HG03558 (cell line): ENCODE data around the gene SHROOM3.

Experiments
- ATAC-seq: cut with Tn5 transposase; IDR thresholded peaks from one replicate; pipeline ENCODE4 v1.9.1; 2021; ENCODE audit warnings: moderate number of reproducible peaks; ENCODE audit not compliant: unreplicated experiment; ENCODE audit errors: extremely low read depth

SHROOM3 gene

DNA sequence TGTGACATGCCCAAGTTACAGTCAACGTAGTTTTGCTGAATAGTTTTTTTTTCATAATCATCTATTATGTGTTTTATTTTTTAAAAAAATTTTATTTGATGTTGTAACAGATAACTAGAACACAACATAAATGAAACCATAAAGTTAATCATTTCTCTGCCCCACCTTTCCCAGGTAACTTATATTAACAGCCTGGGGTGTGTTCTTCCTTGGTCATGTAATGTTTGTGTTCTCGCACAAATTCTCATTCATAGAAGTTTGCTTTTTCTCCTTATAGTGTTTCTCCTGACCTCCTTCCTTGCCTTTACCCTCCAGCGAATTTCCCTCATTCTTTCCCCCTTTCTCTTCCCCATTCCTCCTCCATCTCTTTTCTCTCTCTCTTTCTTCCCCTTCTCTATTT lies 248.1 kb downstream of the SHROOM3 start:
- no peak for ATAC-seq

DNA sequence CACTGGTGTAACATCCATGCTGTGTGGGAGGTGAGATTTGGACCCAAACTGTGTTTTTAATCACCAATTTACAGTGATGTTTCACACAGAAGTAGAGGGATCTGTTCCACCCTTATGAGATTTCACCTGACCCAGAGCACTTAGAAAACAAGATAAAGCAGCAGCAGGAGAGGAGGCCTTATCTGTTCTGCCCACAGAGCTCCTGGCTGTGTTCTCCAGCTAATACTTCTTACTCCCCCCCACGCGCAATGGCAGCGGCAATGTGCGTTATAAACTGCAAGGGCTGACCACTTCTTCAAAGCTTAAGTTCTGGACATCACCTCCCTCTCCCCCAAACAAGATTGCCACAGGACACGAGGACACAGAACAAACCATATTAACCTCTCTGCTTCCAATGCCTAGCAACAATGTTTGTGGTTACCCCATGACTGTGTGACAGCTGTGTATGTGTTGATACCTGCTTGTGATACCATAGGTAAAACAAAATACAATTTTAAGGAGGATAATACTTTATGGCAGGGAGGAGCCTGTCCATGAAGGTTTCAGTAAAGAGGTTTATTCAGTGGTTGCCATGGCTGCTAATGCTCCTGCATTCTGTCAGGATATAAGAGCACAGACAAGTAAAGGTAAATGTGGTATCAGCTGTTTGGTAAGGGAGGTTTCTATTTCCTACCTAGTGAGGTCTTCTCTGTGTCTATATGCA lies 252.9 kb downstream of the SHROOM3 start:
- no peak for ATAC-seq

DNA sequence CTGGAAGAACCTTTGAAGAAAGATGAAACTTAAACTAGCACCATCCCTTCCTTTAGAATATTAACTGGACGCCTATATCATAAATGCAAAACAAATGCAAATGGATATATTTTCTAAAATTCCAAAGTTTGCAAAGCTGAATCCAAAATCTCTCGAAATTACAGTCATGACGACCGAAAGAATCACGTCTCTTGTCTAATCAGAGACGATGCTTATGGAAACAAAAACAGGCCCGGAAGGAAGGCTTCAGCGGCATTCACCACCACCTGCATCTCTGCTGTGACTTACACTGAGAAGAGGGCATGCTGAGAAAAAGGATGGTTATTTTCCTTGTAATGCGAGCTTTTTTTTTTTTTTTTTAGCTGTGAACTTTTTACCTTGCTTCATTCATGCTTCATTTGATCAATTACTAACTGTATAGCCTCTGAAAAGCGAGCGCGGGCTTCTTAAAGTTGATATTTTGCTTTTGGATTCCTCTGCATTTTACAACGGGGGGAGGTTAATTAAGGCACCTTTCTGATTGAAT lies 253.7 kb downstream of the SHROOM3 start:
- ATAC-seq: no peak

- ATAC-seq: no peak
Observed at GRCh38 chr4:76689145-76689817, 254.3 kb downstream of the SHROOM3 start.

- no peak for ATAC-seq
Observed at GRCh38 chr4:76690011-76690905, 255.2 kb downstream of the SHROOM3 start.

- no peak for ATAC-seq
Observed at GRCh38 chr4:76690906-76691275, 255.9 kb downstream of the SHROOM3 start.

GRCh38 chr4:76691807-76692582 lies 257.0 kb downstream of the SHROOM3 start:
- ATAC-seq: no peak

DNA sequence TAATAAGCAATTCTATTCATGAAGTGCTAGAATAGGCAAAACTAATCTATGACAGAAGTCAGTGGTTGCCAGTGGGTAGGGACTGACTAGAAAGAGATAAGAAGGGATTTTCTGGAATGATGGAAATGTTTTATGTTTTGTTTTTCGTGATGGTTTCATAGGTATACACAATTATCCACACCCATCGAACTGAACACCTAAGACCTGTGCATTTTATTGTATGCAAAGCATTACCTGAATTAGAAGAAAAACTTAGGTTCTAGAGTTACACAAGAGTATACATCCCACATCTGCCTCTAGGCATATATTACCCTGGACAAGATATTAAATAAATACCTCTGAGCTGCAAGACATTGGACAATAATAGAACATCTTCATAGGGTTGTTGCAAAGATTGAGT lies 257.7 kb downstream of the SHROOM3 start:
- ATAC-seq: no peak

DNA sequence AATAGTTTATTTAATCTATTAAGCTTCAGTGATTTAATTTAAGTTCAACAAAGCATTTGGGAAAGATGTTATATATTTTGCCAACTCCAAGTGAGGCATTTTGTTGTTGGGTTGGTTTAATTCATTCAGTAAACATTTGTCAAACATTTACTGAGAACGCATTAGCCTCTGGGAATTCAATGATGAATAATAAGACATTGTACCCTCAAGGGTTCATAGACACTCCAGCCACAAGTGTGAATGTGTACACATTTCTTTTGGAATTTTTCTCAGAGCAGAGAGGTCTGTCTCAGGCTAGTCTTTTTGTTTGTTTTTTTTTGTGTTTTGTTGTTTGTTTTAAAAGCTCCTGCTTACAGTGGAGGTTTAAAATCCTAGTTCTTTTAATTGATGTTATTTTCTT lies 259.0 kb downstream of the SHROOM3 start:
- ATAC-seq: no peak

DNA sequence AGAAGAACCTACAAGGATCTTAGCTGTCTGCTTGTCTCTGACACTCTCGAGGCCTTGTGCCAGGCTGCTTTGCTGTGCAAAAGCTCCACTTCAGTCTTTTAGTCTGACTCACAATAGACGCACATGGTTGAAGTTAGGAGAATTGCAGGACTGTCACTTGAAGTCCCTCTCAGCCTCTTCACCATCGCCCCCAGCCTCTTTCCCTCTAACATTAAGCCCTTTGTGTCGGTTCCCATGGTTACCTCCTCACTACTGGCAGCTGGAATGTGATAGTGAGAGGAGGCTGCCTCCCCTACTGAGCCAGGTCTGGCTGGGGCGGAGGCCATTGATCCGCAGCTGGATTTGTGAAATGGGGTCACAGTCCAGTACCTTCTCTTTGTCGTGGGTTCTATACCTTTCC lies 261.1 kb downstream of the SHROOM3 start:
- ATAC-seq: no peak

- no peak for ATAC-seq
Observed at GRCh38 chr4:76697129-76697803, 262.2 kb downstream of the SHROOM3 start.

DNA sequence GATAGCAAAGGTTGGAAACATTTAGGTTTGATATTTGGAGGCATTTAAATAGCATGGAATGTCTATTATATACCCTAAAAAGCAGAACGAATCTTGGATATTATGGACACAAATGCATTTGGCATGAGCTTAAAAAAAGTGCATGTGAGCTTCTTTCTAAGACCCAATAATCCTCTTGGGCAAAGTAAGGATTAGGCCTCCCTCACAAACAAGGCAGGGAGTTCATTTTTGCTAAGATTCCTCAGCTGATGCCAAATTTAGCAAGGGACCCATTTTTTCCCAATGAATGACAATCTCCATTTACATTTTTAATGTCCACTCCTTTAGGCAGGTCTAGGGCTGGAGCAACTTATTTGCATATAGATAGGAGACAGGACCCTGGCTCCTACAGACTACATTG lies 263.1 kb downstream of the SHROOM3 start:
- no peak for ATAC-seq

GRCh38 chr4:76699751-76700310 lies 264.8 kb downstream of the SHROOM3 start:
- no peak for ATAC-seq

DNA sequence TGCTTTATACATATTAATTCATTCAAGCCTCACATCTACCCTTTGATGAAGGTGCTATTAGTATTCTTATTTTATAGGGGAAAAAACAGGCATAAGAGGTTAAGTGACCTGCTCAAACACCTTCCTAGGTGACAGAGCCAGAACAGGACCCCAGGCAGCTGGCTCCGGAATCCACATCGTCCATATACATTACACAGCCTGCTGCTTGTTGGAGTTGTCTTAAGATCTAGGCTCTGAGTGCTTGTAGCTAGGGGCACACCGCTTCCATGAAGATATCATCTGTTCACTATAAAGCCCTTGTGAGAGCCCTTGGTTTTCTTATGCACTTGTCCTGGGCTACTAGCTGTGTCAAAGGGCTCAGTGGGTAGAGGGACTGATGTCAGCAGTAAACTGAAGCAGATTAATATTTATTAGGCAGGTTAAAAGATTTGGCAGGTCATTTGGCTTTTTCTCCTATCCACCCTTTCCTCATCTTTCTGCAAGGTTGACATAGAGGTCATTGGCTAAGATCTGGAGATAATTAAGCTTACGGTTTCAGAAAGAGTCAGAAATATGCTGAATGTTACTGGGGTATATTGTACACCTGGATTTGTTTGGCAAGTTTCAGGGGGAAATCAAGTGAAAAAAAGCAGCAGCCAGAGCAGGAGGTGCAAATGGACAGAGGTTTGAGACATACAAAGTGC lies 267.6 kb downstream of the SHROOM3 start:
- ATAC-seq: no peak

DNA sequence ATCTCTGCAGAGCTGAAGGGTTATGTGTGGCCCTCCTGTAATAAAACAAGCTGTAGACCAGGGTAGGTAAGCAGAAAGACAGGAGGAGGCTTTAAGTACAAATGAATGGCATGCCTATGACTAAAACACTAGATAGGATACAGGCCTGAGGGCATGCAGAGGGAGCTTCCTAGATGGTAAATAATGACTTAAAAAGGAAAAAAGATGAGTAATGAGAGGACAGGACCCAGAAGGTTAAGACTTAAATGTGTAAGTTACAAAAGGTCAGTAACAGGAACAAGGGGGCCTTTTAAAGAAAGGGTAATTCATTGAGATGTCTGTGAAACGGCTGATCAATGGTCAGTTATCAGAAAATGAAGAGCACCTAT lies 268.1 kb downstream of the SHROOM3 start:
- ATAC-seq: no peak

DNA sequence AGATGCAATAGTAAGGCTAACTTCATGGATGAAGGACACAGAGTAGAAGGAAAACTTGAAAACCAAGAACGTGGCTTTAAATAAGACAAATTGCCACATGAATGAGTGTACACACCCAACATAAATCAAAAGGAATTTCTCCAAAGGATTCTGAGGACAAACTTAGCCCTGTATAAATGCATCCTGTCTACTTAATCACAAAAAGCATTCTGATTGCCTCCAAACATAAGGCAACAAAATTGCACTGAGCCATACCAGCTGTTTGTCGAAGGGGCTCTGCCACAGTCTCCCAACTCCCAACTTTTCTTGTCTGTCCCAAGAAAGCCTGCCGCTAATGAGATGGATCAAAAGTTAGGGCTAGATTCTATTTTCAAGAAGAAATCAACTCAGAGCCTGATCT lies 268.6 kb downstream of the SHROOM3 start:
- no peak for ATAC-seq

DNA sequence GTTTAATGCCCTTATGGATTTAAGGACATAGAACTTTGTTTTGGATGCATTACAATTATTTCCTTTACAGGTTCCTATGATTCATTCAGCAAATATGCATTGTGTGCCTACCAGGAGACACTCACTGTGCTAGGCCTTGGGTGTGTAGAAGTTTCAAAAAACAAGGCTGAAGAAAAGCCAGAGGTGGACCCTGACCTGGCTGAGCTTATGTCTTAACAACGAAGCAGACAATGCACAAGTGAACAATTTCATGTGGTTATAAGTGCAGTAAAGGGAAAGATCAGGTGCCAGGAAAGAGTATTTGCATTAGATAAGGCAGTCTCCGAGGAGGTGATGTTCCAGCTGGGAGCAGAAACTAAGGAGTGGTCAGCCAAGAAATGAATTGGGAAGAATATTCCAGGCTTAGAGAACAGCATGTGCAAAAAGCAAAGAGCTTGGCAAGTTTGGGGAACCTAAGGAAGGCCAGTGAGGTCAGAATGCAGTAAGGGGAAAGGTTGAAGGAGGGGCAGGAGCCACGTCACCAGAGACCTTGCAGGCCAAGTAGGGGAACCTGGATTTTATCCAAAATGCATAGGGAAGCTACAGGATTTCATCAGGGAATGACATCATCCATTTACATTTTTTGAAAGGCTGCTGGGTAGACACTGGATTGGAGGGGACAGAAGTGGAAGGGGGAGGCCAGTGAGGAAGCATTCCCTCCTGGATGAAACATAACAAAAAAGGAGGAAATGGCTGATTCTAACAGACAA lies 269.3 kb downstream of the SHROOM3 start:
- ATAC-seq: no peak

- no peak for ATAC-seq
Observed at GRCh38 chr4:76705472-76705871, 270.4 kb downstream of the SHROOM3 start.
